ENCODE results near the gene ZNF19.

Gene ZNF19

GRCh38 chr16:71448274-71448866 is 40.8 kb downstream of the ZNF19 start:
- no peaks in the 10 kb centered on the region for H3K27me3 ChIP-seq (ENCODE audit: control insufficient read depth, insufficient read depth, low read length)
- H3K36me3 ChIP-seq (ENCODE audit: control insufficient read depth, insufficient read depth, low read length): peaks cover 15% of the 10 kb centered on the region; the same call in 1 of the 2 replicates
- peaks cover 12% of the 10 kb centered on the region for H3K9me3 ChIP-seq (ENCODE audit: control insufficient read depth, insufficient read depth, low read length)
- no peaks in the 10 kb centered on the region for H3K4me1 ChIP-seq (ENCODE audit: control insufficient read depth, insufficient read depth, low read length)
- DNase-seq (ENCODE audit: low read depth, low spot score): no peak
- no CpG with 5 or more reads among the region's 7 CpGs for WGBS (ENCODE audit: insufficient coverage, insufficient read length)
- no peak overlapping the region for H3K4me3 ChIP-seq (ENCODE audit: low read length)
- no peak overlapping the region for H3K27ac ChIP-seq (ENCODE audit: low read length)

DNA sequence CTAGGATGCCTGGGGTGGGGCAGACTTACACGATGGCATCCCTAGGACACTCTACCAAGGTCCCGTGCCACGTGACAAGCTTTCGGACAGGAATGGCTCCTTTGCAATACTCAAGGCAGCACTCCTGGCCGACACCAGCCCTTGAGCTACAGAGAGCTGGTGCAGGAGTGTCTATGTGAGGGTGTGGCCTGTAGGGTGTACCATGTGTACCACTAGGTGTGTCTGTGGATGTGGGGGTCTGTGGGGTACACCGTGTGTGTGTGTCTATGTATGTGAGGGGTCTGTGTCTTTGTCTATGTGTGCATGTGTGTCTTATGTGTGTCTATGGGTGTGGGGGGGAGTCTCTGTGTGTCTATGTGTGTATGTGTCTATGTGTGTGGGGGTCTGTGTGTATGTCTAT is 45.4 kb downstream of the ZNF19 start:
- WGBS (ENCODE audit: insufficient coverage, insufficient read length): no CpG with 5 or more reads among the region's 6 CpGs
- DNase-seq (ENCODE audit: low read depth, low spot score): no peak
- H3K36me3 ChIP-seq (ENCODE audit: control insufficient read depth, insufficient read depth, low read length): peaks cover 7% of the 10 kb centered on the region; the same call in 1 of the 2 replicates
- H3K9me3 ChIP-seq (ENCODE audit: control insufficient read depth, insufficient read depth, low read length): peaks cover 6% of the 10 kb centered on the region
- H3K4me3 ChIP-seq (ENCODE audit: low read length): no peak overlapping the region
- no peak overlapping the region for H3K27ac ChIP-seq (ENCODE audit: low read length)
- H3K27me3 ChIP-seq (ENCODE audit: control insufficient read depth, insufficient read depth, low read length): no peaks in the 10 kb centered on the region
- 0 out of 2 replicates have a peak, but pooled peaks cover 1% of the 10 kb centered on the region for H3K4me1 ChIP-seq (ENCODE audit: control insufficient read depth, insufficient read depth, low read length)

DNA sequence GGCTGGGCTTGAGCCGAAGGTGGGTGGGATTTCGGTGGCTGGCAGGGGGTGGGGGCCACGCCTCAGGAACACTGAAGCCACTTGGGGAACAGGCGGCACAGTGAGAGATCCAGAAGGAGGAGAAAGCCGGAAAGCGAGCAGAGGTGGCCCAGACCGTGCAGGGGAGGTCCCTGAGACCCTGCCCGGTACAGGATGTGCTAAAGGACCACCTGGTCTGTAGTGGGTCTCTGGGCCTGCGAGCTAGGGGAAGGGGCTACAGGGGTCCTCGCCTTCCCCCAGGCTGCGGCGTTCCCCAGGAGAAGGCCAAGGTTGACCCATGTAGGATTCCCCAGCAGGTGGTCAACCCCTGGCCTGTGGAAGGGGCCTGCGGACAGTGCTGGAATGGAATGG is 47.1 kb downstream of the ZNF19 start, which contains the start of gene TLE7:
TLE7 (minus strand) TSS at position 4 of the 390 bp plus-strand sequence. CDS start 8,730 bp downstream, outside the sequence.
- Histone ChIP-seq H3K27me3 (ENCODE audit: control insufficient read depth, insufficient read depth, low read length) (no peaks in the 10 kb centered on the region), H3K4me3 (ENCODE audit: low read length) (no peak within 1 kb of the TSS), H3K4me1 (ENCODE audit: control insufficient read depth, insufficient read depth, low read length) (0 out of 2 replicates have a peak, but pooled peaks cover 1% of the 10 kb centered on the region), H3K9me3 (ENCODE audit: control insufficient read depth, insufficient read depth, low read length) (no peaks in the 10 kb centered on the region; the same call in 1 of the 2 replicates), H3K27ac (ENCODE audit: low read length) (no peak within 1 kb of the TSS), H3K36me3 (ENCODE audit: control insufficient read depth, insufficient read depth, low read length) (no peaks in the 10 kb centered on the region)
- no CpG with 5 or more reads among the region's 13 CpGs for WGBS (ENCODE audit: insufficient coverage, insufficient read length)
- DNase-seq (ENCODE audit: low read depth, low spot score): no peak

GRCh38 chr16:71441348-71442050 is 47.6 kb downstream of the ZNF19 start:
- DNase-seq (ENCODE audit: low read depth, low spot score): no peak
- Histone ChIP-seq H3K4me3 (ENCODE audit: low read length) (no peak overlapping the region), H3K36me3 (ENCODE audit: control insufficient read depth, insufficient read depth, low read length) (no peaks in the 10 kb centered on the region), H3K9me3 (ENCODE audit: control insufficient read depth, insufficient read depth, low read length) (no peaks in the 10 kb centered on the region), H3K27ac (ENCODE audit: low read length) (no peak overlapping the region), H3K27me3 (ENCODE audit: control insufficient read depth, insufficient read depth, low read length) (no peaks in the 10 kb centered on the region), H3K4me1 (ENCODE audit: control insufficient read depth, insufficient read depth, low read length) (0 out of 2 replicates have a peak, but pooled peaks cover 1% of the 10 kb centered on the region)
- no CpG with 5 or more reads among the region's 71 CpGs for WGBS (ENCODE audit: insufficient coverage, insufficient read length)

DNA sequence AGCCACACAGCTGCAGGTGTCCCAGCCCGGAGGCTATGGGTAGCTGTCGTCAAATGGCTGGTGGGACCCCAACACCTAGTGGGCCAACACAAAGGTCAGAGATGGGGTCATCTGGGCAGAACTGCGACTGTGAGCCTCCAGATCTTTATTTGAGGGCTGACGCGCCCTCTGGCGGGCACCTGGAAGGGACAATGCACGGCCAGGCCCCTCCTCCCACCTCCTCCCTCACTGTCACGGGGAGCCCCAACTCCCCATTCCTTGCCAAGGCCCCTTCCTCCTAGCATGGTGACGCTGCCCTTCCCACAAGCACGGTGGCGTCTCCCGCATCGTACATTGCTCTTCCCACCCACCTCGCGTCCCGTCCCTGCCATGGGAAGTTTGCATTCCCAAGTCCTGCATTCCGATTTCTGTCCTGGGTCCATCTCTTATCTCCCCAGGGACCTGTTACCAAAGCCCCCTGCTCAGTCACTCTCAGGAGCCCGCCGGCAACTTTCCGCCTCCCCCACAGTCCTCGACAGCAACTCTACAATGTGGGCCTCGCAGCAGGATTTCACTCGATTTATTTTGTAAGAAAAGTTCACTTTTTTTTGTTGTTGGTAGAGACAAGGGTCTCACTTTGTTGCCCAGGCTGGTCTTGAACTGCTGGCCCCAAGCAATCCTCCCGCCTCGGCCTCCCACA is 48.3 kb downstream of the ZNF19 start:
- Histone ChIP-seq H3K27ac (ENCODE audit: low read length) (no peak overlapping the region), H3K9me3 (ENCODE audit: control insufficient read depth, insufficient read depth, low read length) (no peaks in the 10 kb centered on the region), H3K4me3 (ENCODE audit: low read length) (no peak overlapping the region), H3K27me3 (ENCODE audit: control insufficient read depth, insufficient read depth, low read length) (no peaks in the 10 kb centered on the region), H3K36me3 (ENCODE audit: control insufficient read depth, insufficient read depth, low read length) (no peaks in the 10 kb centered on the region), H3K4me1 (ENCODE audit: control insufficient read depth, insufficient read depth, low read length) (0 out of 2 replicates have a peak, but pooled peaks cover 1% of the 10 kb centered on the region)
- DNase-seq (ENCODE audit: low read depth, low spot score): no peak
- no CpG with 5 or more reads among the region's 25 CpGs for WGBS (ENCODE audit: insufficient coverage, insufficient read length)

- no peaks in the 10 kb centered on the region for H3K9me3 ChIP-seq (ENCODE audit: control insufficient read depth, insufficient read depth, low read length)
- H3K4me1 ChIP-seq (ENCODE audit: control insufficient read depth, insufficient read depth, low read length): 0 out of 2 replicates have a peak, but pooled peaks cover 1% of the 10 kb centered on the region
- H3K36me3 ChIP-seq (ENCODE audit: control insufficient read depth, insufficient read depth, low read length): no peaks in the 10 kb centered on the region
- WGBS (ENCODE audit: insufficient coverage, insufficient read length): no CpG with 5 or more reads among the region's 3 CpGs
- no peaks in the 10 kb centered on the region for H3K27me3 ChIP-seq (ENCODE audit: control insufficient read depth, insufficient read depth, low read length)
- no peak for DNase-seq (ENCODE audit: low read depth, low spot score)
- no peak overlapping the region for H3K27ac ChIP-seq (ENCODE audit: low read length)
- H3K4me3 ChIP-seq (ENCODE audit: low read length): no peak overlapping the region
Observed at GRCh38 chr16:71439523-71439922, 49.6 kb downstream of the ZNF19 start.

- no peak overlapping the region for H3K27ac ChIP-seq (ENCODE audit: low read length)
- no peaks in the 10 kb centered on the region for H3K9me3 ChIP-seq (ENCODE audit: control insufficient read depth, insufficient read depth, low read length)
- no peaks in the 10 kb centered on the region for H3K36me3 ChIP-seq (ENCODE audit: control insufficient read depth, insufficient read depth, low read length)
- no peaks in the 10 kb centered on the region for H3K27me3 ChIP-seq (ENCODE audit: control insufficient read depth, insufficient read depth, low read length)
- DNase-seq (ENCODE audit: low read depth, low spot score): no peak
- no CpG with 5 or more reads among the region's 7 CpGs for WGBS (ENCODE audit: insufficient coverage, insufficient read length)
- H3K4me1 ChIP-seq (ENCODE audit: control insufficient read depth, insufficient read depth, low read length): 0 out of 2 replicates have a peak, but pooled peaks cover 1% of the 10 kb centered on the region
- no peak overlapping the region for H3K4me3 ChIP-seq (ENCODE audit: low read length)
Observed at GRCh38 chr16:71436473-71436872, 52.7 kb downstream of the ZNF19 start.

DNA sequence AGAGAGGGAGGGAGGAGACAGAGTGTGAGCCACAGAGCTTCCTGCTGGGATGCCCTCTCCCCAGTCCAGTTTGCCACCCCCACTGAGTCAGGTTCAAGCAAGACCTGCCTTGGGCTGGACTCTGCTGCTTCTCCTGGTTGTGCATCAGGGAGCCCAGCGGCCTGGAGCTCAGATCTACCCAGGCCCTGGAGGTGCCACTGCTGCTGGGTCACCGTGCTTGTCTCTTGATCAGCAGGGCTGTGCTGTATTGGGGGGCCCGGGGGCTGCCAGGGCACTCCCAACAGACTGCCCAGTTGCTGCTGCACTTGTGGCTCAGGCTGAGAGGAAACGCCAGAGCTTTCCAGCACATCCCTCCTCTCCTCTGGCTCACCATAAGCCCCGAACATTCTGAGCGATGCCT is 56.2 kb downstream of the ZNF19 start:
- DNase-seq (ENCODE audit: low read depth, low spot score): no peak
- H3K27ac ChIP-seq (ENCODE audit: low read length): no peak overlapping the region
- H3K27me3 ChIP-seq (ENCODE audit: control insufficient read depth, insufficient read depth, low read length): no peaks in the 10 kb centered on the region
- H3K9me3 ChIP-seq (ENCODE audit: control insufficient read depth, insufficient read depth, low read length): no peaks in the 10 kb centered on the region
- WGBS (ENCODE audit: insufficient coverage, insufficient read length): no CpG with 5 or more reads among the region's 6 CpGs
- no peaks in the 10 kb centered on the region for H3K4me1 ChIP-seq (ENCODE audit: control insufficient read depth, insufficient read depth, low read length)
- H3K36me3 ChIP-seq (ENCODE audit: control insufficient read depth, insufficient read depth, low read length): no peaks in the 10 kb centered on the region
- H3K4me3 ChIP-seq (ENCODE audit: low read length): no peak overlapping the region

- Histone ChIP-seq H3K36me3 (ENCODE audit: control insufficient read depth, insufficient read depth, low read length) (no peaks in the 10 kb centered on the region), H3K27me3 (ENCODE audit: control insufficient read depth, insufficient read depth, low read length) (no peaks in the 10 kb centered on the region), H3K27ac (ENCODE audit: low read length) (no peak overlapping the region), H3K4me3 (ENCODE audit: low read length) (no peak overlapping the region), H3K4me1 (ENCODE audit: control insufficient read depth, insufficient read depth, low read length) (no peaks in the 10 kb centered on the region), H3K9me3 (ENCODE audit: control insufficient read depth, insufficient read depth, low read length) (no peaks in the 10 kb centered on the region)
- no CpG with 5 or more reads among the region's 9 CpGs for WGBS (ENCODE audit: insufficient coverage, insufficient read length)
- no peak for DNase-seq (ENCODE audit: low read depth, low spot score)
Observed at GRCh38 chr16:71431991-71432390, 57.1 kb downstream of the ZNF19 start.

GRCh38 chr16:71431176-71431575 is 57.9 kb downstream of the ZNF19 start:
- H3K9me3 ChIP-seq (ENCODE audit: control insufficient read depth, insufficient read depth, low read length): no peaks in the 10 kb centered on the region
- no CpG with 5 or more reads among the region's 14 CpGs for WGBS (ENCODE audit: insufficient coverage, insufficient read length)
- H3K4me3 ChIP-seq (ENCODE audit: low read length): no peak overlapping the region
- no peaks in the 10 kb centered on the region for H3K4me1 ChIP-seq (ENCODE audit: control insufficient read depth, insufficient read depth, low read length)
- DNase-seq (ENCODE audit: low read depth, low spot score): no peak
- H3K36me3 ChIP-seq (ENCODE audit: control insufficient read depth, insufficient read depth, low read length): no peaks in the 10 kb centered on the region
- H3K27me3 ChIP-seq (ENCODE audit: control insufficient read depth, insufficient read depth, low read length): no peaks in the 10 kb centered on the region
- no peak overlapping the region for H3K27ac ChIP-seq (ENCODE audit: low read length)

Data from iPS DF 6.9 (cell line).